ENCODE data around the gene LTBP2.

LTBP2 gene

DNA sequence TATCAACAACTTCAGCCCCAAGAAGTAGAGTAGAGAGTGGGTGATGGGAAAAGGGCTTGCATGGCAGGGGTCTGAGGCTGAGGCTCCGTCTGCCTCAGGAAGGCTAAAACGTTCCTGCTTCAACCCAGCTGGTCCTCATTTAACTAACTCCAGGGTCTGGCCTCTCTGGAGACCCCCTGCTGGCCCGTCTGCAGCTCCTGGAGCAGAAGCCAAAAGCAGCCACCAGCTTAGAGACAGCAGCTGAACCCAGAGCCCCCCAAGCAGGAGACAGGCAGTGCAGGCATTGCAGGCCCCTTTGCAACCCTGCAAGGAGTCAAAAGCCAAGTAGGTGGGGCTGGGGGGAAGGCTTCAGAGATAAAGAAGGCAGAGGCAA is 25.1 kb upstream of the LTBP2 start:
- no peak for DNase-seq

DNA sequence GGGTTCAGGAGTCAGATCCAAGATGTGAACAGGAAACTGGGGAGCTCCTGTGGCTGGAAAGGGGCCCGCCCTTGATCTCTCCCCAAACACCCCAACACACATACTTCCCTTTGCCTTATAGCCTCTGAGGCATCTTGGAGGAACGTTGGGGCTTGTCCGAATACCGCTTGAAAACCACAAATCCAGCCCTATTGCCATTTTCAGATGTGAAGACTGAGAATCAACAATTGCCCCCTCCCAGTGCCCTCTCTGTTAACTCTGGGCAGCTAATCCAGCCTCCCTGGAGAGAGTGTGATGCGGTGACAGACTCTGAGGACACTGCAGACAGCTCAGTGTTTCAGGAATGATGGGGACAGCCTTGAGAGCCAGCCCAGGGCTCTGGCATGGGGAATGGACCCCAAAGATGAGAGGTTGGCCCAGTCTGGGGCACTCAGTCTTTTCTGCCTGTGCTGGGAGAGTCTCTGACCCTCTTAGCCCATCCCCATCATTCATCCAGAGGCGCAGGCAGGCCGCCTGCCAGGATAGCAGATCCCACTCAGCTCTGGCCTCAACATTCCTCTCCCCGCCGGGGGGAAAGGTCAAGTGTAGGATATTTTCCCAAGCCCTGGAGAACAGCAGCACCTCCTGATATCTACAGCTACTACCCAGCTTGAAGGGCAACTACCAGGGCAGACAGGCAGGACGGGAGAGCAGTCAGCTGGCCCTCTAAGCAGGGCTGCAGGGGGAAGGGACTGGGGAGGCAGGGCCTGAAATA is 24.6 kb upstream of the LTBP2 start:
- DNase-seq, result no peak

DNA sequence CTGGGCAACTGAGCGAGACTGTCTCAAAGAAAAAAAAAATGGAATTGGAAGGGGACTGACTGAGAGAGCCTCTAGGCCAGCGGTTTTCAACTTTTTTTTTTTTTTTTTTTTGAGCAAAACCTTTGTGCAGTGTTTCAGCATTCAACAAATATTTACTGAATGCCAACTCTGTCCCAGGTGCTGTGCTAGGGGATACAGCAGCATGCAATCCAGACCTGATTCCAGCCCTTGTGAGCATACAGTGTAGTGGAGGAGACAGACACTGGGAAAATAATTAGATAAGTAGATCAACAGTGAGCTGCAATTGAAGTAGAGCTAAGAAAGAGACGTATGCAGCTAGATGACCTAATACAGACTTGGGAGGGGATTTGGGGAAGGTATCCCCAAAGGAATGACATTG is 23.8 kb upstream of the LTBP2 start:
- DNase-seq, result no peak

DNA sequence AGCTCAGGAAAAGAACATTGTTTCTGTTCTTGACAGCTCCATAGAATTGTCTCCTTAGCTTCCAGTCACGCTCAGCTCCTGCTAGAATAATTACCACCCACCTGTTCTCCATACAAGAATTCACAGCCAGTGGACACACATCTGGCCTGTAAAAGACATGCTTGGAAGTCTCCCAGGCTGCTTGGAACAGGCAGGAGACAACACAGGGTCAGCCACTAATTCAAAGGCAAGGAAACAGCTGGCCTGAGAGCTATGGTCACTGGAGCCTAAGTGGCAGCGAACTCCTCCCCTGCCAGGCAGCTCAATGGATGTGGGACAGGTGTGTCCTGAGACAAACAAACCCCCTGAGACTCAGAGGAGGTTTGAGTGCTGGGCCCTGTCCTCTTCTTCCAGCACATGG is 22.9 kb upstream of the LTBP2 start:
- no peak for DNase-seq

DNA sequence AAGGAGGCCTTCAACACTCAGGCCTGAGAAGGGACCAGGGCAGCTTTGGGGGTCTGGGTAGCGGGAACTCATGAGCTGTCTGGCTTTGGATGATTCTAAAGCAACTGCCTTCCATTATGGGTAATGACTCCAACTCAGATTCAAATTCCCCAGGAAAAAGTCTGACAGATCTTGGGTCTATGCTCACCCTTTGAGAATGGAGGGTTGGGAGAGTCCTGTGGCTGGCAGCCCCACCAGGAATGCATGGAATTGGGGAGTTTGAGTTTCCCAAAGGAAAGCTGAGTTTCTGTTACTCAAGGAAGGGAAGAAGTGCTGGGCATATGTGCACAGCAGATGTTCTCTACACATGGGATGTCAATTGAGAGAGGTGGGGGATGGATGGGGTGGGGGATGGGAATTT is 22.4 kb upstream of the LTBP2 start:
- no peak for DNase-seq

DNA sequence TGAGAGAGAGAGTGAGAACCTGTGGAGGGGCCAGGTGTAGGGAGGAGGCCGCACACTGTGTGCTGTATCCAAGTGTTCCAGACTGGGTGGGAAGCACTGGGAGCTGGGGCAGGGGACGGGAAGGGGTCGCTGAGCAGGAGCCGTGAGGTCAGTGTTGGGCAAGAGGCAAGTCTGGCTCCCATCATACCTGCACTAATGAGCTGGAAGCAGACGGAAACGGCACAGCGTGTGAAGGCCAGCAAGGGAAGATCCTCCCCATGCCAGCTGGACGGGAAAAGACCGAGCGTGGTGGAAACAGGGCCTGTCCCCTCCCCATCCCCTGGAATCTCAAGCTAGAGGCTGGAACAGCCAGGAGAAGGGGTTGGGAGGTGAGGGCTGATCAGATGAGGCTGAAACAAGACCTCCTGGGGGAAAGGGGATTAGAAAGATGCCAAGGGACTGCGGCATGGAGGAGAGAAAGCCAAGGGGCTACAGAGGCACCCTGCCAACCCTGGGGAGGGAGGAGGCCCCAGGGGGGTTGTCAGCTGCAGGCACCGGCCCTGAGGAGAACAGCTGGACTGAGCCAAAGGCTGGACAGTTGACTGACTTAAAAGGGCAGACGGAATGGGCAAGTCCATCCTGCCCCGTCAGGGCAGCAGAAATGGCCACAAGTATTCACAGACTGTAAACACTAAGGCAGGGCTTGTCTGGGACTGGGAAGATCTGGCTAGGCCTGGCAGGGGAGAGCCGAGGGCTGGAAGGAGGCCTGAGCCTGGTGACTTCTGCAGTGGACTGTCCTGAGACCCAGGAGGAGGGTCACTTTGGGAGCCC is 19.0 kb upstream of the LTBP2 start:
- no peak for DNase-seq

DNA sequence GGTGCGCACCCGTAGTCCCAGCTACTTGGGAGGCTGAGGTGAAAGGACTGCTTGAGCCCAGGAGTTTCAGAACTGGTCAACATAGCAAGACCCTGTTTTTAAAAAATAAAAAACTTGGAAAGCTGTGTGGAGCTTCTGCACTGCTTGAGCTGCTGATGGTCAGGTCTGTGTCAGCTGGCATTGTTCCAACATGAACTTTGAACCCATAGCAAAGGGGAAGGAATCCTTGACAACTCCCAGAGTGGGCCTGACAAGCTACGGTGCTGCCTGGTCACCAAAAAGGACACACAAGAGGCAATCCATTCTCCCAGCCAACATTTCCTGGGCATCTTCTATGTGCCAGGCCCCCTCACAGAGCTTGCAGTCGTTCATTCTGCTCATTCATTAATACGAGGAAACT is 16.4 kb upstream of the LTBP2 start:
- DNase-seq, result no peak

DNA sequence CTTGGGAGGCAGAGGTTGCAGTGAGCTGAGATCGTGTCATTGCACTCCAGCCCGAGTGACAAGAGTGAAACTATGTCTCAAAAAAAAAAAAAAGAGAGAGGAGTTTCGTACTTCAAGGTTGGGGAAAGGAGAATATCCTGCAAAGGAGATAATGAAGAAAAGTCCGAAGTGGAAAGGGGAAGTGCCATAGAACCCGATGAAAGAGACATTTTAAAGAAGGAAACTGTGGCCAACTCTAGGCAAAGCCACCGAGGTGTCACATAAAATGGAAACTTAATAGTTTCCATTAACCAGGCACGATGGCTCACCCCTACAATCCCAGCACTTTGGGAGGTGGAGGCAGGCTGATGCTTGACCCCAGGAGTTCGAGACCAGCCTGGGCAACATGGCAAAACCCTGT is 15.0 kb upstream of the LTBP2 start:
- no peak for DNase-seq

DNA sequence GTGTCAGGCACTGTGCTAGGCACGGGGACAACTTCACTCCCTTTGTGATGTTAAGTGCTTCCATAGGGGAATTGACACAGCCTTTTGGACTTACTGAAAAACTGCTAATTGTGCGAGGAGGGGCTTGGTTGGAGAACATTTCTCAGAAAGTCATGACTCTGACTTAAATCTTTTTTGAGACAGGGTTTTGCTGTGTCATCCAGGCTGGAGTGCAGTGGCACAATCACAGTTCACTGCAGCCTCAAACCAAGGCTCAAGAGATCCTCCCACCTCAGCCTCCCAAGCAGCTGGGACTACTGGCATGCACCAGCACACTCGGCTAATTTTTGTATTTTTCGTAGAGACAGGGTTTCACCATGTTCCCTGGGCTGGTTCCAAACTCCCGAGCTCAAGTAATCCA is 10.2 kb upstream of the LTBP2 start:
- no peak for DNase-seq

DNA sequence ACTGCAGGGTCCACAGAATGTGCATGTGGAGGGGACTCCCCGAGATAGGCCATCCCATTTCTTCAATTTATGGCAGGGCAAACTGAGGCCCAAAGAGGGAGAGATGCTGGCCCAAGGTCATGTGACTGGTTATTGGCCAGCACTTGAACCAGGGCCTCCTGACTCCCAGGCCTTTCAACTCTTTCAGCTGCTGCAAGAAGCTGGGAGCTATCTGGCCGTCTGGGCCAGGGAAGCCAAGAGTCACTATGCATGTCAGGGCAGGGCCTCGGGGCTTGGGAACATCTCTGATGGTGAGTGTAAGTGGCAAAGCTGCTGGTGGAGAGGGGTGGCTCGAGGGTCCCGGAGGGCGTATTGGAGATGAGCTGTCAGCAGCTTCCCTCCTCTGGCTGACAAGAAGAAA is 9.5 kb upstream of the LTBP2 start:
- no peak for DNase-seq

DNA sequence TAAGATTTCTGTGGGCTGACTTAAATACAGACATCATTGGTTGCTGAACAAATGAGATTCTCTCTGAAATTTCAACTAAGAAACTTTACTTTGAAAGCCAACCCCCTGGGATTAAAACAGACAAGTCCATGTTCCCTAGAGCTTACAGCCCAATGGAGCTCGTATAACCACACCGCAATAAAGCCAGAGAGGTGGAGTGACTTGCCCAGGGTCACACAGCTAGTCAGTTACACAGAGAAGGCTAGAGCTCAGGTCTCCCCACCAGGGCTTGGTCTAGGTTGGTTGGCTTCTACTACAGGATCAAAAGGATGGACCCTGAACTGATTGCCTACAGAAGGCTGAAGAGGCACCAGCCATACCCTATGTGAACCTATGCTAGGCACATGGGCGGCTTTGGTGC is 8.9 kb upstream of the LTBP2 start:
- no peak for DNase-seq

DNA sequence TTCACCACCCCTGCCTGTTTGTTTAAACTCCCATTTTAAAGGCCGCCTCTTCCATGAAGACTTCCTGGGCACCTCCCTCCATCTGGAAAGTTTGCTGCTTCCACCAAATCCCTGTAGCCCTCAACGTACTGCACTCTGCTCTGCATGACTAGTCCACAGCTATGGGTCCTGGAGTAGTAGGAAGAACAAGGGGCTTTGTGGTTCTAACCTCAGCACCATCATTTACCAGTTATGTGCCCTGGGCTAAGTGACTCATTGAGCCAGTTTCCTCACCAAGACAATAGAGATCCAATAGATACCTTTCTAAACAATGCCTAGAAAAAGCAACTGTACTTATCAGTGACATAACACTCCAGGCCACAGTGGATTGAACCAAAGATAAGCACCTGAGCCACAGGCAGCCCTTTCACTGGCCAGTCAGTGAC is 8.5 kb upstream of the LTBP2 start:
- no peak for DNase-seq

DNA sequence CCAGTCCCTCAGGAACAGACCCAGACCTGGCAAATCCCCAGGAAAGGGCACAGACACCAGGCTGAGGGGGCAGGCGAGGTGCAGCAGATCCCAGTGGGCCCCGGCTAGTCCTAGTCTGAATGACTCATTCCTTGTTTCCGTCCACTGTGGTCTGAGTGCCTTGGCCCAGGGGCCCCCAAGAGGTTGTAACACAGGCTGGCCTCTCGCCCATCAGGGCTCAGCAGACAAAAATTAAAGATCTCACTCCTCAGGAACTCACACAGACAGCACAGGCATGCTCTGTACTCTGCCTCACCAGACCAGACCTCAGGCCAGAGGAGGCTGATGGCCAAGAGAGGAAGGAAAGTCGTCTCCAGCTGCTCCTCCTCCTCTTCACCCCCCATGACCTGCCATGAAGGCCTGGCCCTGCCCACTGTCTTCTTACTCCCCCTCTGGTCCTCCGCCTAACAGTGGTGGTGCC is 7.7 kb upstream of the LTBP2 start:
- DNase-seq, result no peak

DNA sequence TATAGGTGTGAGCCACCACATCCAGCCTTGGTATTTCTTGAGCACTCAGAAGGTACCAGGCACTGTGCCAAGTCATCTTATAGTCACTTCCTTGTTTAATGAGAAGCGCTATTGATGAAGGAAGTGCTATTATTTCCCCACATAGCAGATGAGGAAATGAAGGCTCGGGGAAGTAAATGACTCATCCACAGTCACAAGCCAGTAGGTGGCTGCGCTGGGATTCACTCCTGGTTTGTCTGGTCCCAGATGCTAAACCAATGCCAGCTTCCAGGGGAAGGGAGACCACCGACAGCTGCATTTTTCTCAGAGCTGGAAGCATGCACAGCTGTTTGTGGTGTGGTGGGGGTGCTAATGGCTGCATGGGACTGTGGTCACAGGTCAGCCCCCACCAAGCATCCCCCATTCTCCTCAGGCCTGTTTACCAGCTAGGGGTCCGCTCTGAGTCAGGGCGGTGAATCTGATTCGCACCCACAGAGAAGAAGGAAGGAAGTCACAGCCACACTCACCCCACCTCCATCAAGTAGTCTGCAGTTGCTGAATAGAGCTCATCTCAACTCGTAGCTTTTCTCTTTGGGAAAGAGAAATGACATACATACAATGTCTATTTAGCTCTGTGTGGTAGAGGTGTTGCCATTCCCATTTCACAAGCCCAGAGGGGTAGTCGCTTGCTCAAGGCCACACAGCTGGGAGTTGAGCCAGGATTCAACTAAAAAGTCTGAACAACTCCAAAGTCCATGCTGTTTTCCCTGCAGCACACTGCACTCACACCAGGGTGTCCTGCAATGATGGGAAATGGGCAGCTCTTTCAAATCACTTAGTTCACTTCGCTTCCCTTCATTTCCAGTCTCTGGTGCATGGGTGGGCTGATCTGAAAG is 6.3 kb upstream of the LTBP2 start:
- no peak for DNase-seq

DNA sequence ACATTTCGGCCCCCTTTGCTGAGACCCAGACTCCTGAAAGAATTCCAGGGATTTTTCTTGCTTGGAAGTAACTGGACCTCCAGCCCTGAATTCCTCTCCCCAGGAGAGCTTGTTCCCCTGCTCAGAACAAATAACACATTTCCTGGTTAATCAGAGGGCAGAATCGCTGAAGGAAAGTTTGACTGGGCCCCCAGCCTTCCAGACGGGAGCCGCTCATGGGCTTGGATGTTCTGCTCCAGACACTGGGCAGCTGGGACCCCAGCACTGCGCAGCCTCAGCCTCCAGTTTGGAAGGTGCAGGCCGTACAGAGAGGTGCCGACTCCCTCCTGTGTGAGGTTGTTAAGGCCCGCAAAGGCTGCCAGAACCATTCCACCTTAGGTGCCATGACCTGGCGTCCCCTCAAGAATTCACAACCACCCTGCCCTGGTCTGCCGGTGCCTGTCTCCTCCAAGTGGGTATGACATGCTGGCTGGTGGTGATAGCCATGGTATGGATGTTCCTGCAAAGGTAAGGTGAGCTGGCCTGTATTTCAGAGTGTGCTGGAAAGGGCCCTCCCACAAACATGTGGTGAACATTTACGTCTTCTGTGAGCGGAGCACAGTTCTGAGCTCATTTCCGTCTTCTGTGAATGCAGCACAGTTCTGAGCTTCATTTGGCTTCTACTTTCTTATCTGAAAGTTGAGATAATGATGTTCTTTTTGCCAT is 5.1 kb upstream of the LTBP2 start:
- no peak for DNase-seq

DNA sequence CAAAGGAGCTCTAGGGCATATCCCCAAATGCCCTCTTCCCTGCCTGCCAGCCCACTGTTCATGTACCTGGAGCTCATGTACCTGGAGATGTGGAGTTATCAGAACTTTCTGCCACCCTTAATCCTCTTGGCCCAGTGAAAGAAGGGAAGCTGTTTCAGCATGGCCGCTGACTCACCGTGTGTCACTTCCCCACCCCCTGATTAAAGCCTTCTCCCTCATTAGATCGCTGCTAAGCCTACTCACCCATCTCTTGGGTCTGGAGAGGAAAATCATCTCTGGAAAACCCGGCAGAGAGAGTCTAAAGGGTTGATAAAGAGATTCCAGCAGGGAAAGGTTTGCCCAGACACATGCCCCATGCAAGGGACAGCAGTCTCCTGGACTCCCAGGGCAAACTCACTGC is 4.5 kb upstream of the LTBP2 start:
- DNase-seq, result no peak

DNA sequence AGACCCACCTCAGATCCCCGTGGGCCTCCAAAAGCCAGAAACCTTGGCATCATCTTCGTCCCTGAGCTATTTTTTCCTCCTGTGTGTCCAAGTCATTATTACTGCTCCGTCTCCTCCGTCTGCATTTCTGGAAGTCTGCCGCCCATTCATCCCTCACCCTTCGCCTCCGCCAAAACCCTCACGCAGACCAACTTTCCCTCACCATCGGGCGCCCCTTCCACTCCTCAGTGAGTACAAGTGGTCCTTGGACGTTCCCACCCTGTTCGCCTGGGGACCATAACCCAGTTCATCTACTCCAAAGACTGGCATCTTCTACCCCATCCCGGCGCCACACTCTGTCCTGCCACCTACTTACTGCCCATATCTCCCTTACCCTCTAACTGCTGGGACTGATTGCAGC is 3.7 kb upstream of the LTBP2 start:
- DNase-seq, result no peak

DNA sequence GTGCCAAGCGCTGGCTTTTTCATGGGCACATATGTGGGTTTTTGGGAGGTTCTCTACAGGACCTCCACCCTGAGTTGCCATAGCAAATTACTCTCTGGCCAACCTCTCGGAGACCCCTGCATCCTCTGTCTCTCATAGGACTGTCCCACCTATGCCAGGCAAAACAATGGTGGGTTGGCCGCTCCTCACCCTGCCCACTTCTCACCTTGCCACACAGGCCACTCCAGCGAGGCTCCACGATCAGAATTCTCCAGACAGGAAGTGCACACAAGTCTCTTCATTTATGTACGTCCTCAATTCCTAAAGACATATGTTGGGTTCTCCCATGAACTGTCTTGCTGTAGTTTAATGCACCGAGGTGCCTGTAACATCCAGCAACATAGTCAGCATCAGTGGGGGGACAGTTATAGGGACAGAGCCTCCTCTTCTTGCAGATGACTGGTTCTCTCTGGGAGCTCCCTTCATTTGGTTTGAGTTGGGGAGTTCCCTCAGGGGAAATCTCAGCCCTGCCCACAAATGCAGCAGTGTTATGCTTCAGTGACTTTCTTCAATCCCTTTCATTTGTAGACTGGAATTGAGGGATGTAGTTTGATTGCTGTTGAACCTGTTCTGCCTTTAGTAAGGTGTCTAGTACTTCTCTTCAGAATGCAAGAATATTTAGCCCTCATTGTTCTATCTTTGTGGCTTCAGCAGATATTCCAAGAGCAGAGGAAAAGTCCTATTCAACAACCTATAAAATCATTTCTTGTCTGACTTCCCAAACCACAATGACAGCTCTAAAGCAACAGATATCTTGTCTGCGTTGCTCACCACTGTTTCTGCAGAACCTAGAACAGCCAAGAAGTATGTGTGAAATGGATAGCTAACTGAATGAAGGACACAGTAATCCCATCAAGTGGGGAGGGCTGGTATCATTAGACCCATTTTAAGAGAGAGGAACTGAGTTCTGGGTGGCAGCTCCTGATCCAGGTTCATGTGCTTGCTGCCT is 2.8 kb upstream of the LTBP2 start:
- no peak for DNase-seq

DNA sequence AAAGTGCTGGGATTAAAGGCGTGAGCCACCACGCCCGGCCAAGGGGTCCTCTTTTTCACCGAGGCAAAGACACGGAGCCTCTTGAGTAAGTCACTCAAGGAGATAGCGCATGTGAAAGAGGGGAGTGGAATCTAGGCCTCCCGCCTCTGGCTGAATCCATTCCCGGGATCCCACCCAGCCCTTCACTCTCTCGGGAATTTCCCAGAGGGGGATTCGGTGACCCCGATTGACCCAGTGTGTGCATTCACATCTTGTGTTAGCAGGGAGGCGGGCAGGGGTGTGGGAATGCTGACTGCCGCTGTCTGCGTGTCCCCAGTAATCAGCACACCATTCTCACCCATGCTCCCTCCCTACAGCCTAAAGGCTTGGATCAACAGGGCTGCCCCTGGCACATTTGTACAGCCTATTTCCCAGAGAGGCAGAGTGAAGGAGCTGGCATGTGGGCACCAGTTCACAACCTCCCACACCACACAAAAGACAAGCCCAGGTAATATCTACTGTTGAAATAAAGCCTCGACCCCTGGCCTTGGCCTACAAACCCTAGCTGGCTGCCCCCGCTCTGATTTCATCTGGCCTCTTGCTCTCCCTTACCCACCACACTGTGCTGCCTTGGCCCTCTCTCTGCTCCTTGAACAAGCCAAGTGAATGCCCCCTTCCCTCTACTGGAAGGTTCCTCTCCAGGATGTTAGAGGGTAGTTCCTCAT is 1.3 kb upstream of the LTBP2 start:
- DNase-seq, result no peak

DNA sequence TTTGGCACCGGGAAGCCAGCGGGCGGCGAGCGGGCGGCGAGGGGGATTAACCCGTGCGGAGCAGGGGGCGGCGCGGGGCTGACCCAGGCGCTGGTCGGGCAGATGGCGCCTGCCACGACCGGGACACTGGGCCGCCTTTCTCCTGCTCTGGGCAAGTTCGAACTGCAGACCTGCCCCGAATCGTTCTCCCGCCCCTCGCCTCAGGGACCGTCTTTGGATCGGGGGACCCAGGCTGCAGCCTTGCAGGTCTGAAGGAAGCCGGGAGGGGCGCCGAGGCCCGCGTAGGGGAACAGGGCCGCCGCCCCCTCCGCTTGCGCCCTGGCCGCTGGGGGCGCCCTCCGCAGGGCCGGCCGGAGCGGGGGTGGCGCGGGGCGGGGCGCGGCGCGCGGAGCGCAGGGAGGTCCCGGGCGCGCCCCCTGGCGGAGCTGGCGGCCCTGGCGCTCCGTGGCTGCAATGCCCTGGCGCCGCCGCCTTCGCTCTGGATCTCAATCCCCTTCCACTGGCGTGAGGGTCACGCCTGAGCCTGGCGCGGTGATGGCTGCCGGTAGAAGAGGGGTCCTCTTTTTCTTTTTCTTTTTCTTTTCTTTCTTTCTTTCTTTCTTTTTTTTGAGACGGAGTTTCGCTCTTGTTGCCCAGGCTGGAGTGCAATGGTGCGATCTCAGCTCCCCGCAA is 449 bp upstream of the LTBP2 start:
- DNase-seq, result peak; percentile 86
